Heart left ventricle (tissue), 13 donors: ENCODE measurements around the gene CSF2.

Source experiments
- CTCF ChIP-seq, 12 donors: fragments of 200-600 bp; sonication (generic) in 4 of 12; IDR thresholded peaks; one replicate each; pipeline versions ENCODE4 v1.5.0 to v1.8.0; 2018 to 2022; ENCODE audit warnings: antibody characterized with exemption in 12 of 12, mild to moderate bottlenecking in 5 of 12
- POLR2A ChIP-seq, 2 donors: fragments of 450-650 bp; IDR thresholded peaks; one replicate each; pipeline ENCODE4 v1.6.1; 2017; ENCODE audit warnings: antibody characterized with exemption in 2 of 2, mild to moderate bottlenecking in 2 of 2, moderate library complexity in 2 of 2
- donor health status: ischemic (EF 13 %, LVEDD 7.1; RV severe dilation, severe dysfunction).
- donor health status: DM: no; HTN: yes; CAD: no.
- donor health status: DM: no; HTN: no; CAD: no.
- donor health status: ischemic (EF 25% LVEDD 6.9; RV normal size, moderate dysfunction).
- donor health status: ischemic (EF 25% LVEDD 5.7; RV mildly dilated, moderate dysfunction).
- donor health status: ischemic (EF 35%, LVEDD 5.7; RV mildly dilated, moderate dysfunction).
- donor health status: nonischemic (EF 11% LVEDD 7.7; RV severe dilation, severe dysfunction).
- donor health status: DM: yes; HTN: yes; CAD: no.
- donor health status: PGD.
- donor health status: ischemic (EF 29% LVEDD 5.4; RV normal size, mild dysfunction).
- donor health status: nonischemic (EF 23%, LVEDD 6.1; RV moderate dilation, normal function).

GRCh38 chr5:132044207-132044606 lies 29.4 kb upstream of the CSF2 start:
- no peak for TF ChIP-seq CTCF (IDR thresholded peaks at IDR 0.05)
- TF ChIP-seq POLR2A (IDR thresholded peaks at IDR 0.05) = no peak
